KOPT-K1 (cell line): ENCODE measurements around the gene TTPAL.

ENCODE experiments used
- H3K27ac ChIP-seq: fragments of 200-600 bp; sonication (generic); 2 replicates; pipeline ENCODE4 v1.5.1; 2016; ENCODE audit warnings: antibody characterized with exemption, mild to moderate bottlenecking, low read depth, low read length; ENCODE audit not compliant: poor library complexity, severe bottlenecking
- H3K36me3 ChIP-seq: fragments of 200-600 bp; sonication (generic); 2 replicates; pipeline ENCODE4 v1.5.1; 2017; ENCODE audit warnings: antibody characterized with exemption, mild to moderate bottlenecking, low read length, moderate library complexity; ENCODE audit not compliant: insufficient read depth
- H3K9me3 ChIP-seq: fragments of 200-600 bp; sonication (generic); 2 replicates; pipeline ENCODE4 v1.5.1; 2017; ENCODE audit warnings: antibody characterized with exemption, low read length, mild to moderate bottlenecking; ENCODE audit not compliant: insufficient read depth, poor library complexity, severe bottlenecking

TTPAL gene

GRCh38 chr20:44475694-44476560 is at the start of gene TTPAL:
TTPAL (plus strand) TSS chr20:44475874; CDS start chr20:44480000, 4,126 bp downstream.
- H3K9me3 ChIP-seq, result no peaks in the 10 kb centered on the region
- peaks cover 12% of the 10 kb centered on the region for H3K36me3 ChIP-seq
- H3K27ac ChIP-seq, result peak within 1 kb of the TSS; percentile 81

GRCh38 chr20:44425923-44426322 is 49.8 kb upstream of the TTPAL start:
- Histone ChIP-seq H3K9me3 (no peaks in the 10 kb centered on the region), H3K27ac (no peak overlapping the region), H3K36me3 (no peaks in the 10 kb centered on the region)

- Histone ChIP-seq H3K9me3 (no peaks in the 10 kb centered on the region), H3K27ac (no peak overlapping the region), H3K36me3 (no peaks in the 10 kb centered on the region)
Measured at GRCh38 chr20:44426879-44427790, 48.5 kb upstream of the TTPAL start.

GRCh38 chr20:44427804-44428173 is 47.9 kb upstream of the TTPAL start:
- no peaks in the 10 kb centered on the region for H3K9me3 ChIP-seq
- no peaks in the 10 kb centered on the region for H3K36me3 ChIP-seq
- H3K27ac ChIP-seq, result no peak overlapping the region

- Histone ChIP-seq H3K27ac (no peak overlapping the region), H3K9me3 (no peaks in the 10 kb centered on the region), H3K36me3 (no peaks in the 10 kb centered on the region)
Measured at GRCh38 chr20:44428174-44429016, 47.3 kb upstream of the TTPAL start.

GRCh38 chr20:44429017-44429339 is 46.7 kb upstream of the TTPAL start:
- Histone ChIP-seq H3K27ac (no peak overlapping the region), H3K9me3 (no peaks in the 10 kb centered on the region), H3K36me3 (no peaks in the 10 kb centered on the region)

- H3K36me3 ChIP-seq, result no peaks in the 10 kb centered on the region
- H3K9me3 ChIP-seq, result no peaks in the 10 kb centered on the region
- no peak overlapping the region for H3K27ac ChIP-seq
Measured at GRCh38 chr20:44429419-44430269, 46.0 kb upstream of the TTPAL start.

GRCh38 chr20:44430270-44431065 is 45.2 kb upstream of the TTPAL start:
- no peaks in the 10 kb centered on the region for H3K9me3 ChIP-seq
- no peaks in the 10 kb centered on the region for H3K36me3 ChIP-seq
- no peak overlapping the region for H3K27ac ChIP-seq

GRCh38 chr20:44431118-44431501 is 44.6 kb upstream of the TTPAL start:
- Histone ChIP-seq H3K36me3 (no peaks in the 10 kb centered on the region), H3K27ac (no peak overlapping the region), H3K9me3 (no peaks in the 10 kb centered on the region)

- Histone ChIP-seq H3K36me3 (no peaks in the 10 kb centered on the region), H3K9me3 (no peaks in the 10 kb centered on the region), H3K27ac (no peak overlapping the region)
Measured at GRCh38 chr20:44431502-44432234, 44.0 kb upstream of the TTPAL start.

- H3K27ac ChIP-seq, result no peak overlapping the region
- no peaks in the 10 kb centered on the region for H3K36me3 ChIP-seq
- H3K9me3 ChIP-seq, result no peaks in the 10 kb centered on the region
Measured at GRCh38 chr20:44432618-44433577, 42.8 kb upstream of the TTPAL start.
